SW 1271 (cell line): ENCODE results near the gene PRPF18.

Experiments used
- DNase-seq, 2 experiments: peaks; one replicate each; lab custom pipeline; 2025; lab: John Stamatoyannopoulos, UW

The PRPF18 gene

DNA sequence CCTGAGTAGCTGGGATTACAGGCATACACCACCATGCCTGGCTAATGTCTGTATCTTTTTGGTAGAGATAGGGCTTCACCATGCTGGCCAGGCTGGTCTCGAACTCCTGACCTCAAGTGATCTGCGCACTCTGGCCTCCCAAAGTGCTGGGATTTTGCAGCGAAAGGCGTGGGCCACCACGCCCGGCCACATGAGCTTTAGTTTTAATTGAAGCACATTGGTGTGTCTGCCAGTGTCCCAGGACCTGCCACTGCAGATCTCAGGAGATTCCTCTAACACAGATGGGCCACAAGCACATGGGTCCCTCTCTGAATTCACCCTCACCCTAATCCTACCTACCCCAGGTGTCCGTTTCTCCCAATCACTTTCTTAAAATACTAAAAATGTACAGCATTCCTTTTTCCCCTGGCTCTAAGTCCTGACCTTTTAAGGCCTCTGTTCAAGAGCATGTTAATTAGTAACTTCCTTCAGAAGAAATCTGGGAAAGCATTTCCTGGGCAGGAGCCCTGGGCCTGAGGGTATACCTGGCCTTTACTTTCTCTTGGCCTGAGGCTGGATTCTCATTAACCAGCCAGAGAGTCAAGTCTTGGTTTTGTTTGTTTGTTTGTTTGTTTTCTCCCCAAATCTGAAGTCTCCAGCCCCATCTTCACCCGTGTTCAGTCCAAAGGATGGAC lies 82.6 kb downstream of the PRPF18 start:
- no peak for DNase-seq

DNA sequence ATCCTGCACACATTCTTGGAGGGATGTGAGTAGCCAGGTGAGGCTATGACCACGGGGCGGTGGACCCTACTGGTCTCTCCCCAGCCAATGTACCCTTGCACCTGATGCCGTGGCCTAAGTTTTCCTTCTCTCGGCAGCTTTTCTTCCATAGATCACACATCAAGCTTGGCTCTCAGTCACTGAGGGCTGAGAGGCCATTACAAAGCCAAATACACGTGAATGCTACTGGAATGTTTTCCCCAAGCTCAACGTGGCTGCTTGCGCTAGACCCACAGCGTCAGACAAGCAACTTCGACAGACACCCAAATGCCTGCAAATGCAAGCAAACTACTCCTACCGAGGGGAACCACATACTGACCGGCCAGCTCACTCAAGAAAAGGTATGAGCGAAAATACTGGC lies 83.1 kb downstream of the PRPF18 start:
- no peak for DNase-seq

DNA sequence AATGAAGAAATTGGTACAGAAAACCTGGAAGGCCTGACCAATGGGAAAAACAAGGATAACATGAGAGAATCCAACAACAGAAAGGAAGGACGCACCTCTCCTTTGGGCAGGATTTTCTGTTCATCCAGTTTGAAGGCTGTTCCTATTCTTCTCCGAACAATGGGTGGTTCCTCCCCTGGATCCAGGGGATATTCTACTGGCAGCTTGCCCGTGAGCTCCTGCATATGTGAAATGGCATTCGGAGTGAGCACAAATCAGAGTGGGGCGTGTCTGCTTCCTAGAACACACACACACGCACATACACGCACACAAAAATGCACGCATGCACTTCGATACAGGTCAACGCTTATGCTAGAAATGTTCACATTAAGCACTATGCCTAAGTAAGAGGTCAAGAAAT lies 83.5 kb downstream of the PRPF18 start:
- DNase-seq, result no peak

DNA sequence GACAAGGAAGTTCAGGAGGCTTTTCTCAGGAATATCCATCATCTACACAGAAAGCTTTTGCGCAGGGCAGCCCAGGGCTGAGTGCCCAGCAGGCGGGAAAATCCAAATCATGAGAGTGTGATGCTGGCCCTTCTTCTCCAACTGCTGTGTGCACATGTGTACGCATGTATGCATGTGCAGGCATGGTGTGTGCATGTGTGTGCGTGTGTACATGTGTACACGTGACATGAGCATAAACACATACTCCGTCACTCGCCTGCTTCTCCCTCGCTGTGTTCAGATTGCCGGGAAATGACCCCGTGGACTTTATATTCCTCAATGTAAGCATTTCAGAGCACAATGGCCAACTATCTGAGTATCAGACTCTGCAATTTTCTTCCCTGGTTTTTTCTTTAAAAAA lies 85.1 kb downstream of the PRPF18 start:
- DNase-seq, result no peak

DNA sequence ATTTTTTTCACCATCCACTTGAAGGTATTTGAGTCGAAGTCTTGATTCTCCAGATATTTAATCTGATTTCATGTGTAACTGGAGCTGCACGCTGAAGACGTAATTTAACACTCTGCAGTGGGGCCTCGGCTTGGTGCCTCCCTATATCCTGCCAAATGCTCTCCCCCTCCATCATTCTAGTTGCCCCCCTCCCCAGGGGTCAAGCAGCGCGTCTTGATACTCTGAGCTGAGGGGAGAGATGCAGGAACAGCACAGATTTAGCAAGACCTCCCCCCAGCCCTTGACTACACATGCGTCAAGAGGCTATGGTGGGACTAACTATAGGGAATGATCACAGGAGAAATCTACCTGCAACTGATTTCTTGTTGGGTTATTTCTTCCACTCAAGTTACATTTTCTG lies 85.8 kb downstream of the PRPF18 start:
- no peak for DNase-seq

DNA sequence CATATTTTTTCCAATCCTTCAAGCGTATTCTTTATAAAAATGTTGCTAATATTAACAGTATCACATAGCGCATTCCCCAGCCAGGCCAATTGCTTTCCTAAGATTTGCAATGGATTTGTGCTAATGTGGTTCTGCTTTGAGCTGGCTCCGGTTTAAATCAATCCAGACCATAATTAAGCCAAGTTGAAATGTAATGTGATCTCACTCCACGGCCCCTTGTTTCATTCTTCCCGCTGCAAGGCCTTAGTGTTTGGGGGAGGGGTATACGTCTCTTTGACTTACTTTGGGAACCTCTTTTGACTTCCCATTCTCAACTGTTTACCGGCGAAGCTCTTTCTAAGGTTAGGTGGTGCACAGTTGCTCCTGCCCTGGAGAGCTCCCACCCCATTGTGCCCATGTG lies 86.4 kb downstream of the PRPF18 start:
- no peak for DNase-seq

DNA sequence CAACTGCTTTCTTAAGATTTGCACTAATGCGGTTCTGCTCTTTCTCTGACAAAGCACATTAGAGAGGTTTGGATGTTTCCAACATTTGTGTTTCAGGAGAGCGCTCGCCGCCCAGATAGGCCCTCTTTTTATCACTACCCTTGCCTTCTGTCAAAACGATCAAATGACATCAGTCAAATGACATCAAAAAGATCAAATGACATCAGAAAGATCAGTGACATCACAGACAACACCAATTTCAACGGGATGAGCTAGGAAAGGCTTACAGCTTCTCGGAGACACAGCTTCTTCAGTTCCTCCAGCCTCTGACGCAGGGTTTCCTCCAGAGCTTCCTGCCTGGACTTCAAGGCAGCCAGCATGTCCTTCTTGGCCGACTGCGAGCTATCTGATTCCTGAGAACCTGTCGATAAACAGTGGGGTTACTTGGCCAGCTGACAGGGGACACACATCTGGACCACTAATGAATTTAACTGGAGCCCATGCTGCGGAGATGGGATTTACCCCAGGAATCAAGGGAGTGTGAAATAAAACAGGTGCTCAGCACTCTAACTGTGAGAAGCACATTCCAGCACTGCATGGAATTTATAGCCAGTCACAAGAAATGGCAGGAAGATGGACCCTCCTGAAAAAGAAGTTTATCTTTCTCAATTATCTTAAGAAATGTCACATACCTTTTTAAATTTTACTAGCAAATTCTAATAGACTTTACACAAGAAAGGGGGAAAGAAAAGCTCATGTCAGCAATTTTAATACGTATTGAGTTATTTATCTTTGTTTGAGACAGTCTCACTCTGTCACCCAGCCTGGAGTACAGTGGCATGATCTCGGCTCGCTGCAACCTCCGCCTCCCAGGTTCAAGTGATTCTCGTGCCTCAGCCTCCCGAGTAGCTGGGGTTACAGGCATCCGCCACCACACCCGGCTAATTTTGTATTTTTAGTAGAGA lies 88.2 kb downstream of the PRPF18 start:
- DNase-seq, result no peak

DNA sequence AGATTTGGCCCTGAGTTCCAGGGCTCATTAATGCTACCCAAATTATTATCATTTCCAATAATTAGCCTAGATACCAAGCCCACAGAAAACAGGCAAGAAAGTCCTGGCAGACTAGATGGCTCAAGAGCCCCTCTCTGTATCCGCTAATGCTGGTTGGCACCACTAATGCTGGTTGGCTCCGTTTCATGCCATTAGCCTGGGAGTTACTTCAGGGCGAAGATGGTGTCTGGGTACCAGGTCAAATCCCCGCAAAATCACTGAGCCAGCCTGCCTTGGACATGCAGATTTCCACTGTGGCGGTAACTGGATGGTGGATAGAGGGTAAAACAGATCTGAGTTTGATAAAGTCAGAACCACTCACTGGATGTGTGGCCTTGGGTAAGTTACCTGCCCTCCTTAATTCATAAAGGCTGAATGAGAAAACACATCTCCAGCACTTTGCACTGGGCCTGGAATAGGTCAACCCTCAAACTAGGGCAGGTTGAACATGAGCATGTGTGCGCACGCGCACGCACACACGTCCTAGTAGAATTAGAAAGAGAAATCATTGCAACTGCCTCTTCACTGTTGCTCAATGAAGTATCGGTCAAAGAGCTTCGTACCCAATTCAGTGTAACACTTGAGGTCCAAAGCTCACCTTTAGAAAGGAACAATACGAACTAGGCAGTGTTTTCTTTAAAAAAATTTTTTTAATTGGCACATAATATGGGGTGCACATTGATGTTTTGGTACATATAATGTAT lies 91.5 kb downstream of the PRPF18 start:
- no peak for DNase-seq
